ENCODE results near the gene ETV6.

ETV6 gene

GRCh38 chr12:11689591-11690186, 40.2 kb downstream of the ETV6 start:
- TF ChIP-seq, protein P1, sequence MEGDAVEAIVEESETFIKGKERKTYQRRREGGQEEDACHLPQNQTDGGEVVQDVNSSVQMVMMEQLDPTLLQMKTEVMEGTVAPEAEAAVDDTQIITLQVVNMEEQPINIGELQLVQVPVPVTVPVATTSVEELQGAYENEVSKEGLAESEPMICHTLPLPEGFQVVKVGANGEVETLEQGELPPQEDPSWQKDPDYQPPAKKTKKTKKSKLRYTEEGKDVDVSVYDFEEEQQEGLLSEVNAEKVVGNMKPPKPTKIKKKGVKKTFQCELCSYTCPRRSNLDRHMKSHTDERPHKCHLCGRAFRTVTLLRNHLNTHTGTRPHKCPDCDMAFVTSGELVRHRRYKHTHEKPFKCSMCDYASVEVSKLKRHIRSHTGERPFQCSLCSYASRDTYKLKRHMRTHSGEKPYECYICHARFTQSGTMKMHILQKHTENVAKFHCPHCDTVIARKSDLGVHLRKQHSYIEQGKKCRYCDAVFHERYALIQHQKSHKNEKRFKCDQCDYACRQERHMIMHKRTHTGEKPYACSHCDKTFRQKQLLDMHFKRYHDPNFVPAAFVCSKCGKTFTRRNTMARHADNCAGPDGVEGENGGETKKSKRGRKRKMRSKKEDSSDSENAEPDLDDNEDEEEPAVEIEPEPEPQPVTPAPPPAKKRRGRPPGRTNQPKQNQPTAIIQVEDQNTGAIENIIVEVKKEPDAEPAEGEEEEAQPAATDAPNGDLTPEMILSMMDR (IDR thresholded peaks at IDR 0.05), result no peak

DNA sequence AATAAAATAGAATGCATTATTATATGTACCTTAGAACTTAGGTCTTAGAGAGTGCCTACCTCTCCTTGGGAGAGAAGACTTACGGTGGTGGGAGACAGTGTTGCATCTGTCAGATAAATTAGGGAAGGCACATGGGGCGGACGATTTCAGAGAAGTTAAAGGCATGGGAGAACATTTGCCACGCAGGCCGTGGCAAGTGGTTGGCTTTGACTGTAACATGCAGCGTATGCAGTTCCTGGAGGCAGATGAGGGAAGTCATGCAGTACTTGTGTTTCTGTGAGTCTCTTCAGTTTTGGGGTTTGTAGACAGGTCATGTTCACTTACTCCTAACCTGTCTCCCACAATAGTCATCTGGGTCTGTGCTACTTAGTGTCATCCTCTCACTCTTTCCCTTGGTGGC, 43.6 kb downstream of the ETV6 start:
- TF ChIP-seq, protein P1 (IDR thresholded peaks at IDR 0.05), result no peak

DNA sequence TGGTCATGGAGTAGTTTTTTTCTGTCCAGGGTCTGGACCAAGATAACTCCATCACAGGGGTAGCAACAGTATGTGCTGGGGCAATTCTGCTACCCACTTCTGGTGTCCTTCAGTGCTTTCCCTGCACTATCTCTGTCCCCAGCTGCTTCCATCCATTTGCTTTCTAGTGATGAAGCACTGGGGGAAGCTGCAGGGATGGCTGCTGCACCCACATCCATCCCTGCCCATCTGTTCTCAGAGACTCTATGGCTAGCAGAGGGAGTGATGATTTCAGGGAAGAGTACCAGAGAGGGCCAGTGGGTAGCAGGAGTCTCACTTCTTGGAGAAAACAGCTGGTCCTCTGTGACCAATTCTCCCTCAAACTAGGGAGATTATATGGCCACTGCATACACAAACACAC, 44.1 kb downstream of the ETV6 start:
- TF ChIP-seq, protein P1 (IDR thresholded peaks at IDR 0.05), result no peak

DNA sequence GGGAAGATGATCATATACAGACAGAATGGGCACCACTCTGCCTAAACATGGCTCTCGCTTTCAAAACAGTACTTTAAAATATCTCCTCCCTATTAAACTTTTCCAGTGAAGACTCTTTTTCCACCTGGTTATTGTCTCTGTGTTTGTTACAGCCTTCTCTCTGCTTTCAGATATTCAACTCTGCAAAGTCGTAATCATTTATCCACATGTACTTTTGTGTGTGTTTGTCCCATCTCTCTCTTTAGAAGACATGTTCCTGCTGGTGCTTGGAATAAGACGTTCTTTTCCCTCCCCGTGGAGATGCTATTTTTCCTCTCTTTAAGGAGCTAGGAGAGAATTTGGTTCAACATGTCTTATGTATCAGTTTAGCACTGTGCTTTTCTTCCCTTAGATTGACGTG, 45.1 kb downstream of the ETV6 start:
- TF ChIP-seq, protein P1 (IDR thresholded peaks at IDR 0.05), result no peak

DNA sequence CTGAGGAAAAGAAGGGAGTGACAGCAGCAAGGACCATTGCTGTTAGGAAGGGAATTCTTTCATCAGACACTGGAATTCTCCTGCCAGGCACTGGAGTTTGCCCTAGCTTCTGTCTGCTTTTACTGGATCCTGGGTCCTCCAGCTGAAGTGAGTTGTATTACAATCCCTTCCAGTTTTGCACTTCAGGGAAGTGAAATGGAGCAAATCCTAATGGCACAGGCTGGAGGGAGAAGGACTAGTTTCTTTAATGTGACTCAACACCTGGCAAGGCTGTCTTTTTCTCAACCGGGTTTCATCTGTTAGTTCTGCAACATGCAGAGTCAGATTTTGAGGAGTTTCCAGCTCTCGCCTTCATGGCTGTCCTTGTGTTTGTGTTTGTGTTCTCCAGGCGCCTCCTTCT, 45.8 kb downstream of the ETV6 start:
- TF ChIP-seq, protein P1 (IDR thresholded peaks at IDR 0.05), result no peak

DNA sequence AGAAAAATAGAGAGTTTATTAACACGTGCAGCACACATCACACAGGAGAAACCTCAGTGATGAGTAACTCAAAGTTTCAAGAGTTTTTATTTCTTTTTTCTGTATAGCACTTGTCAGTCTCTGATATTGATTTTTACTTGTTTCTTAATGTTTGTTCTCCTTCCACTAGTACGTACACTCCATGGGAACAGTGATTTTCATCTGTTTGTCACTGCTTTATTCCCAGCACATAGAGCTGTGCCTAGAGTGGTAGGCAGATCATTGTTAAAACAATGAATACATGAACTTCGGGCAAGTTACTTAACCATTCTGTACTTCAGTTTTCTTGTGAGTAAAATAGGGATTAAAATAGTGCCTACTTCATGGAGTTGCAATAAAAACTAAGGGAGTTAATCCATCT, 46.6 kb downstream of the ETV6 start:
- TF ChIP-seq, protein P1 (IDR thresholded peaks at IDR 0.05), result no peak

GRCh38 chr12:11697131-11697530, 47.7 kb downstream of the ETV6 start:
- TF ChIP-seq, protein P1 (IDR thresholded peaks at IDR 0.05), result no peak
